HepG2 (cell line): ENCODE results near the gene GSTM2. TPM values are rescaled to one million over a fixed set of nuclear protein-coding genes. Genes with fewer than 3 reads are reported as not detected.

Experiments
- ATAC-seq: fragments of 200-7000 bp; cut with Tn5 transposase; 3 replicates; pipeline ENCODE4 v1.9.1; 2020; ENCODE audit warnings: mild to moderate bottlenecking, moderate library complexity
- BruUV-seq: library from RNA; stranded (reverse); fragments of 400-500 nt; replicated peaks from 2 replicates; lab custom pipeline; 2021; lab: Mats Ljungman, UMichigan
- CTCF ChIA-PET: fragments of 300-600 bp; formaldehyde crosslinking; extraction: SDS; loops from one replicate; lab custom pipeline; 2021; ENCODE audit warnings: low total read pairs, inconsistent platforms, low intra/inter-chr PET ratio; lab: Yijun Ruan, JAX
- POLR2A ChIA-PET: fragments of 350-600 bp; sonication (Branson Sonifier 250); formaldehyde crosslinking; loops from one replicate; lab custom pipeline; 2020; ENCODE audit warnings: antibody characterized with exemption, inconsistent platforms; lab: Yijun Ruan, JAX
- DNase-seq: peaks from one replicate; pipeline ENCODE4 v3.0.0-alpha.2; 2015; ENCODE audit warnings: low spot score
- FAIRE-seq: peaks from 3 replicates; lab custom pipeline; 2011; peaks lifted over from hg19 to GRCh38; lab: Jason Lieb, UNC
- H2AFZ ChIP-seq: one replicate; pipeline ENCODE4 v1.6.1; 2011; ENCODE audit warnings: low read length, inconsistent platforms
- H3K27ac ChIP-seq: fragments of 300-600 bp; 3 replicates; pipeline ENCODE4 v1.8.0; 2011; ENCODE audit warnings: mixed run types, mild to moderate bottlenecking, mixed read lengths, low read length, inconsistent platforms; ENCODE audit not compliant: insufficient read depth; ENCODE audit errors: extremely low read length
- H3K27me3 ChIP-seq, 2 experiments: fragments of 200-600 bp in 1 of 2; 2 replicates in 1 of 2; 3 replicates in 1 of 2; pipeline versions ENCODE4 v1.6.0 to v1.8.0; 2011; ENCODE audit warnings: low read length in 2 of 2, mild to moderate bottlenecking in 2 of 2, moderate library complexity in 2 of 2, inconsistent platforms in 1 of 2; ENCODE audit not compliant: insufficient read depth in 2 of 2, control insufficient read depth in 1 of 2
- H3K36me3 ChIP-seq, 2 experiments: fragments of 200-600 bp in 1 of 2; replicated peaks in 1 of 2; 2 replicates in 1 of 2; 3 replicates in 1 of 2; pipeline versions ENCODE4 v1.5.1 to v1.8.0; 2011; ENCODE audit warnings: low read length in 2 of 2, inconsistent platforms in 1 of 2; ENCODE audit not compliant: insufficient read depth in 2 of 2, control insufficient read depth in 1 of 2
- H3K4me1 ChIP-seq: 2 replicates; pipeline ENCODE4 v1.5.1; 2012; ENCODE audit warnings: low read length, inconsistent platforms; ENCODE audit not compliant: insufficient read depth
- H3K4me2 ChIP-seq: 2 replicates; pipeline ENCODE4 v1.6.0; 2011; ENCODE audit warnings: low read depth, low read length, inconsistent platforms
- H3K4me3 ChIP-seq, 3 experiments: fragments of 200-600 bp in 1 of 3; sonication (generic), shearing (Covaris generic) in 1 of 3; replicated peaks in 1 of 3; 2 replicates each; pipeline ENCODE4 v1.5.1; 2011 to 2016; ENCODE audit warnings: low read length in 3 of 3, inconsistent platforms in 2 of 3, low read depth in 2 of 3, mild to moderate bottlenecking in 2 of 3, control low read depth in 1 of 3, mixed read lengths in 1 of 3; ENCODE audit not compliant: insufficient read depth in 1 of 3
- H3K79me2 ChIP-seq: one replicate; pipeline ENCODE4 v1.6.1; 2011; ENCODE audit warnings: low read length, inconsistent platforms; ENCODE audit not compliant: insufficient read depth
- H3K9ac ChIP-seq: 2 replicates; pipeline ENCODE4 v1.6.0; 2011; ENCODE audit warnings: mild to moderate bottlenecking, low read depth, low read length, inconsistent platforms; ENCODE audit not compliant: insufficient read depth
- H3K9me3 ChIP-seq: 2 replicates; pipeline ENCODE4 v1.5.1; 2012; ENCODE audit warnings: mild to moderate bottlenecking, low read length
- H4K20me1 ChIP-seq: 2 replicates; pipeline ENCODE4 v1.6.0; 2011; ENCODE audit warnings: inconsistent platforms, mild to moderate bottlenecking, low read length, moderate library complexity; ENCODE audit not compliant: insufficient read depth
- AKNA ChIP-seq: sonication (generic); formaldehyde crosslinking; IDR thresholded peaks from 2 replicates; pipeline ENCODE4 v1.4.0; 2020; ENCODE audit warnings: missing genetic modification reagents, borderline replicate concordance
- ARID5B ChIP-seq: IDR thresholded peaks from 2 replicates; pipeline ENCODE4 v1.4.0; 2020; ENCODE audit warnings: mild to moderate bottlenecking, missing genetic modification reagents
- HNRNPK ChIP-seq: fragments of 200-400 bp; formaldehyde crosslinking; IDR thresholded peaks from 2 replicates; pipeline ENCODE4 v1.6.1; 2018; ENCODE audit warnings: low read length, low read depth, moderate library complexity, mild to moderate bottlenecking; ENCODE audit not compliant: poor library complexity, severe bottlenecking
- HNRNPL ChIP-seq: fragments of 200-400 bp; formaldehyde crosslinking; IDR thresholded peaks from 2 replicates; pipeline ENCODE4 v1.6.1; 2017; ENCODE audit warnings: mild to moderate bottlenecking, low read depth, low read length
- MAFG ChIP-seq: sonication (generic); formaldehyde crosslinking; IDR thresholded peaks from 2 replicates; pipeline ENCODE4 v1.5.1; 2020; ENCODE audit warnings: mild to moderate bottlenecking, missing genetic modification reagents
- NFATC3 ChIP-seq: sonication (generic); formaldehyde crosslinking; IDR thresholded peaks from 2 replicates; pipeline ENCODE4 v1.5.1; 2020; ENCODE audit warnings: mild to moderate bottlenecking, missing genetic modification reagents
- POGZ ChIP-seq: sonication (generic); formaldehyde crosslinking; IDR thresholded peaks from 2 replicates; pipeline ENCODE4 v1.4.0; 2020; ENCODE audit warnings: mild to moderate bottlenecking, missing genetic modification reagents
- REXO4 ChIP-seq: sonication (generic); formaldehyde crosslinking; IDR thresholded peaks from 2 replicates; pipeline ENCODE4 v1.8.0; 2022; ENCODE audit warnings: missing genetic modification reagents, mild to moderate bottlenecking, borderline replicate concordance
- SATB2 ChIP-seq: sonication (generic); formaldehyde crosslinking; IDR thresholded peaks from 2 replicates; pipeline ENCODE4 v1.5.0; 2020; ENCODE audit warnings: missing genetic modification reagents
- SCMH1 ChIP-seq: sonication (generic); formaldehyde crosslinking; IDR thresholded peaks from 2 replicates; pipeline ENCODE4 v1.9.0; 2021; ENCODE audit warnings: missing genetic modification reagents, mild to moderate bottlenecking, borderline replicate concordance
- ZIK1 ChIP-seq: sonication (generic); formaldehyde crosslinking; IDR thresholded peaks from 2 replicates; pipeline ENCODE4 v1.5.0; 2020; ENCODE audit warnings: mild to moderate bottlenecking, low read depth, missing genetic modification reagents, borderline replicate concordance
- ZKSCAN5 ChIP-seq: sonication (generic); formaldehyde crosslinking; IDR thresholded peaks from 2 replicates; pipeline ENCODE4 v1.5.1; 2020; ENCODE audit warnings: mild to moderate bottlenecking, missing genetic modification reagents
- ZNF607 ChIP-seq: sonication (generic); formaldehyde crosslinking; IDR thresholded peaks from 2 replicates; pipeline ENCODE4 v1.5.1; 2020; ENCODE audit warnings: missing genetic modification reagents, mild to moderate bottlenecking, borderline replicate concordance
- ZNF709 ChIP-seq: sonication (generic); formaldehyde crosslinking; IDR thresholded peaks from 2 replicates; pipeline ENCODE4 v1.5.0; 2020; ENCODE audit warnings: mild to moderate bottlenecking, missing genetic modification reagents
- ZSCAN31 ChIP-seq: sonication (generic); formaldehyde crosslinking; IDR thresholded peaks from 2 replicates; pipeline ENCODE4 v1.5.0; 2020; ENCODE audit warnings: low read depth, mild to moderate bottlenecking, missing genetic modification reagents
- WGBS: methylation state at CpG from one replicate; pipeline ENCODE4 v1.1.6; 2017; ENCODE audit warnings: low lambda C conversion rate; 5-methylcytosine and 5-hydroxymethylcytosine counted together
- in situ Hi-C: cut with HindIII; loops from 2 replicates; pipeline ENCODE4 v1.10.0; 2017; ENCODE audit warnings: low pct_unique_long_range_greater_than_20kb; ENCODE audit not compliant: extremely low pct_ligation_motif_present
- intact Hi-C: fragments of 100-400 bp; cut with micrococcal nuclease; formaldehyde crosslinking; loops from one replicate; pipeline ENCODE4 v1.10.0; 2022; ENCODE audit not compliant: unreplicated experiment
- polyA plus RNA-seq, 8 experiments: library from polyadenylated mRNA; depleted of rRNA in 3 of 8; stranded (reverse) in 7 of 8; unstranded in 1 of 8; fragments of >200 nt; fragmentation: Illumina TruSeq in 4 of 8; extraction: Trizol in 4 of 8; gene quantifications; 2 replicates each; pipeline versions ENCODE4 v1.2.1 to v1.2.3, GENCODE V29; 2011 to 2016; ENCODE audit warnings: low read depth in 4 of 8, missing spikeins in 1 of 8, mixed read lengths in 1 of 8; ENCODE audit not compliant: insufficient read depth in 1 of 8
- total RNA-seq, 5 experiments: library from RNA; depleted of rRNA; stranded (reverse); fragments of >200 nt; fragmentation: Illumina TruSeq; extraction: Trizol; gene quantifications; 2 replicates each; pipeline ENCODE4 v1.2.3, GENCODE V29; 2016; ENCODE audit warnings: low read depth in 1 of 5

Gene GSTM2
- total and polyA plus RNA-seq, 2 of the 13 experiments (the other 11 are each of a cell fraction or from before 2014, with no cell fraction given) = 7.0 to 15.0 TPM

- in situ Hi-C loops = no loop called here
- H3K27me3 ChIP-seq = no peaks in the 10 kb centered on the region
- ChIA-PET CTCF (no interaction called here), POLR2A (interaction anchor here (0.9 to 2.2 kb wide), 7 partner anchors 11 to 127 kb away, joined by 3 to 14 read pairs (median 4); partner anchors contain the start of genes AMPD2, EPS8L3, GNAI3 and GNAT2)
- no peak overlapping the region for H2AFZ ChIP-seq
- intact Hi-C loops = no loop called here
- FAIRE-seq (peak; percentile 76), DNase-seq (peak; percentile 46), ATAC-seq (peak; percentile 35)
- H3K36me3 ChIP-seq = peaks cover 5 to 6% of the 10 kb centered on the region in 2 experiments; a peak in 3 of 5 replicates
- 25% methylated on average over 8 of the region's 9 CpGs for WGBS
- no peaks in the 10 kb centered on the region for H4K20me1 ChIP-seq
- no peaks in the 10 kb centered on the region for H3K79me2 ChIP-seq
- peak overlapping the region; percentile 39 for H3K27ac ChIP-seq
- peak overlapping the region; percentile 76 for H3K4me2 ChIP-seq
- peak overlapping the region in 2 of 3 experiments; percentile 24 to 52; a peak in 3 of 6 replicates for H3K4me3 ChIP-seq
- no peaks in the 10 kb centered on the region for H3K9me3 ChIP-seq
- H3K9ac ChIP-seq = no peak overlapping the region
- no TSS peak for BruUV-seq
- peaks cover 27% of the 10 kb centered on the region for H3K4me1 ChIP-seq
- no peak for TF ChIP-seq HNRNPL
- TF ChIP-seq POGZ (CRISPR knock-in tag) = 0 out of 2 replicates have a peak, but pooled peaks have one; percentile 20
- no peak for TF ChIP-seq ZIK1 (CRISPR knock-in tag)
- TF ChIP-seq ARID5B (CRISPR knock-in tag) = 0 out of 2 replicates have a peak, but pooled peaks have one; percentile 23
- no peak for TF ChIP-seq NFATC3 (CRISPR knock-in tag)
- no peak for TF ChIP-seq AKNA (CRISPR knock-in tag)
- TF ChIP-seq ZKSCAN5 (CRISPR knock-in tag) = no peak
- TF ChIP-seq SCMH1 (CRISPR knock-in tag) = no peak
- TF ChIP-seq SATB2 (CRISPR knock-in tag) = no peak
- no peak for TF ChIP-seq MAFG
- 0 out of 2 replicates have a peak, but pooled peaks have one; percentile 34 for TF ChIP-seq ZSCAN31 (CRISPR knock-in tag)
- no peak for TF ChIP-seq ZNF607 (CRISPR knock-in tag)
- no peak for TF ChIP-seq REXO4 (CRISPR knock-in tag)
- no peak for TF ChIP-seq HNRNPK
- no peak for TF ChIP-seq ZNF709
Observed at GRCh38 chr1:109636201-109636952, 31.5 kb upstream of the GSTM2 start.
